ENCODE results near the gene POPDC2.

POPDC2 gene

DNA sequence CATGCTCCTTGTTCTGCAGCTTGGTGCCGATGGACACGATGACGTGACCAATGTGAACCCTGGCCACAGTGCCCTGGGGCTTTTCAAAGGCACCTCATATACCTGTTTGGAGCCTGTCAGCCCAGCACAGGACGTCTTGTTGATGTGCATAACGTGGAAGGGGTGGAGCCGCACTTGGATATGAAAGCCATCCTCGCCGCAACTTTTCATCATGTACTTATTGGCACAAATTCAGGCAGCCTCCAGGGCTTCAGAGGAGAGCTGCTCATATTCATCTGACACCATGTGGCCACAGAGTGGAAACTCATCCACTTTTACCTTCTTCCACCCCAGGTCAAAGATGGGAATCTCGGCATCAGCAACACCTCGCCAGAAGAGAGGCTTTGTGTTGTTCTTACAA lies 24.7 kb downstream of the POPDC2 start:
- Histone ChIP-seq H4K20me1 (ENCODE audit: insufficient read depth, low read length) (no peaks in the 10 kb centered on the region), H3K36me3 (ENCODE audit: insufficient read depth, low read length) (no peaks in the 10 kb centered on the region), H3K27me3 (ENCODE audit: insufficient read depth, low read length, poor library complexity) (no peaks in the 10 kb centered on the region), H2AFZ (ENCODE audit: low read depth, low read length) (no peak overlapping the region), H3K4me2 (ENCODE audit: insufficient read depth, low read length) (no peak overlapping the region), H3K4me3 (ENCODE audit: low read depth in 1 of 2, low read length in 2 of 2) (no peak overlapping the region), H3K4me1 (ENCODE audit: insufficient read depth, low read length) (peaks cover 20% of the 10 kb centered on the region), H3K9me3 (ENCODE audit: insufficient read depth, low read length, severe bottlenecking) (no peaks in the 10 kb centered on the region), H3K27ac (ENCODE audit: low read length) (no peak overlapping the region), H3K9ac (ENCODE audit: low read depth, low read length) (no peak overlapping the region), H3K79me2 (ENCODE audit: insufficient read depth, low read length) (no peaks in the 10 kb centered on the region)
- ATAC-seq (ENCODE audit: insufficient read depth, low read depth): no peak
- no peak for DNase-seq
- TF ChIP-seq, protein P1, sequence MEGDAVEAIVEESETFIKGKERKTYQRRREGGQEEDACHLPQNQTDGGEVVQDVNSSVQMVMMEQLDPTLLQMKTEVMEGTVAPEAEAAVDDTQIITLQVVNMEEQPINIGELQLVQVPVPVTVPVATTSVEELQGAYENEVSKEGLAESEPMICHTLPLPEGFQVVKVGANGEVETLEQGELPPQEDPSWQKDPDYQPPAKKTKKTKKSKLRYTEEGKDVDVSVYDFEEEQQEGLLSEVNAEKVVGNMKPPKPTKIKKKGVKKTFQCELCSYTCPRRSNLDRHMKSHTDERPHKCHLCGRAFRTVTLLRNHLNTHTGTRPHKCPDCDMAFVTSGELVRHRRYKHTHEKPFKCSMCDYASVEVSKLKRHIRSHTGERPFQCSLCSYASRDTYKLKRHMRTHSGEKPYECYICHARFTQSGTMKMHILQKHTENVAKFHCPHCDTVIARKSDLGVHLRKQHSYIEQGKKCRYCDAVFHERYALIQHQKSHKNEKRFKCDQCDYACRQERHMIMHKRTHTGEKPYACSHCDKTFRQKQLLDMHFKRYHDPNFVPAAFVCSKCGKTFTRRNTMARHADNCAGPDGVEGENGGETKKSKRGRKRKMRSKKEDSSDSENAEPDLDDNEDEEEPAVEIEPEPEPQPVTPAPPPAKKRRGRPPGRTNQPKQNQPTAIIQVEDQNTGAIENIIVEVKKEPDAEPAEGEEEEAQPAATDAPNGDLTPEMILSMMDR (IDR thresholded peaks at IDR 0.05; ENCODE audit: borderline replicate concordance, extremely low read depth, low read length, poor library complexity, severe bottlenecking): no peak
- no peak for TF ChIP-seq EZH2 (IDR thresholded peaks at IDR 0.05; ENCODE audit: borderline replicate concordance, low read depth, low read length, severe bottlenecking)

DNA sequence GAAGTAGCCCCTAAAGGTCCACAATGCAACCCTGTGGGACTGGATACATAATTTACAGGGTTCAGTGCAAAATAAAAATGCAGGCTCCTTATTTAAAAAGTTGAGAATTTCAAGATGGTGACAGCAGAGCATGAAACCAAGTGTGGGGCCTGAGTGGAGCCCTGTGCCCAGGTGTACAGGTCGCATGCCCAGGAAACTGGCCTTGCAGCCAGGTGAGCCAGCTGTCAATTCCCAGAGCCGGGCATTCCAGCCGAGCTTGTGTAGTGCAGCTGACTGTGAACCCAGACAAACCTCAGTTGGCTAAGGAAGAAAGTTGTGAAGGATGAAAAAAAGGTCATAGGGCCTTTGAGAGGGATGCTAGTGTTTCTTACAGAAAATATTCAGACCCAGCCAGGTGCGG lies 27.6 kb downstream of the POPDC2 start:
- DNase-seq (no peak), ATAC-seq (ENCODE audit: insufficient read depth, low read depth) (no peak)
- no peaks in the 10 kb centered on the region for H3K79me2 ChIP-seq (ENCODE audit: insufficient read depth, low read length)
- H2AFZ ChIP-seq (ENCODE audit: low read depth, low read length): no peak overlapping the region
- H3K9me3 ChIP-seq (ENCODE audit: insufficient read depth, low read length, severe bottlenecking): no peaks in the 10 kb centered on the region
- TF ChIP-seq, protein P1 (IDR thresholded peaks at IDR 0.05; ENCODE audit: borderline replicate concordance, extremely low read depth, low read length, poor library complexity, severe bottlenecking): no peak
- no peak for TF ChIP-seq EZH2 (IDR thresholded peaks at IDR 0.05; ENCODE audit: borderline replicate concordance, low read depth, low read length, severe bottlenecking)
- peaks cover 3% of the 10 kb centered on the region; the same call in 1 of the 2 replicates for H3K4me1 ChIP-seq (ENCODE audit: insufficient read depth, low read length)
- no peak overlapping the region for H3K9ac ChIP-seq (ENCODE audit: low read depth, low read length)
- no peaks in the 10 kb centered on the region for H3K36me3 ChIP-seq (ENCODE audit: insufficient read depth, low read length)
- H3K4me2 ChIP-seq (ENCODE audit: insufficient read depth, low read length): no peak overlapping the region
- H3K4me3 ChIP-seq (ENCODE audit: low read depth in 1 of 2, low read length in 2 of 2): no peak overlapping the region
- H3K27ac ChIP-seq (ENCODE audit: low read length): no peak overlapping the region
- H4K20me1 ChIP-seq (ENCODE audit: insufficient read depth, low read length): no peaks in the 10 kb centered on the region
- H3K27me3 ChIP-seq (ENCODE audit: insufficient read depth, low read length, poor library complexity): peaks cover 4% of the 10 kb centered on the region

DNA sequence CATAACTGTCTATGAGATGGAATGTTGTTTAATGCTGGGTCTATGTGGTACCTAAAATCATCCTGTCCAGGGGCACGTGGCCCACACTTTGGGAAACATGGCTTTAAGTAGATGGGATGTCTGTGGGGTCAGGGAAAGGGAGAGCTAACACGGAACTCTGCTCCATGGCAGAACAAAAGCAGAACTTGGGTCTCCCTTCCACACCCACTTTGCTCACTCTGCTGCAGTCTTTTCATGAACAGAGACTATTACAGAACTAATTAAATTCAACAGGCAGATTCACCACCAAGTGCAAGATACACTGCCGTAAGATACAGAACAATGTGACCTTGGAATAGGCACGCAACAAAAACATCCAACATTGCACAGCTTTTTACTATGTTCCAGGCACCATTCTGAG lies 28.2 kb downstream of the POPDC2 start:
- Histone ChIP-seq H3K79me2 (ENCODE audit: insufficient read depth, low read length) (no peaks in the 10 kb centered on the region), H4K20me1 (ENCODE audit: insufficient read depth, low read length) (no peaks in the 10 kb centered on the region), H2AFZ (ENCODE audit: low read depth, low read length) (no peak overlapping the region), H3K9me3 (ENCODE audit: insufficient read depth, low read length, severe bottlenecking) (no peaks in the 10 kb centered on the region), H3K4me3 (ENCODE audit: low read depth in 1 of 2, low read length in 2 of 2) (no peak overlapping the region), H3K27me3 (ENCODE audit: insufficient read depth, low read length, poor library complexity) (peaks cover 4% of the 10 kb centered on the region), H3K9ac (ENCODE audit: low read depth, low read length) (no peak overlapping the region), H3K36me3 (ENCODE audit: insufficient read depth, low read length) (no peaks in the 10 kb centered on the region), H3K27ac (ENCODE audit: low read length) (no peak overlapping the region), H3K4me2 (ENCODE audit: insufficient read depth, low read length) (no peak overlapping the region), H3K4me1 (ENCODE audit: insufficient read depth, low read length) (no peaks in the 10 kb centered on the region)
- ATAC-seq (ENCODE audit: insufficient read depth, low read depth): no peak
- DNase-seq: no peak
- TF ChIP-seq, protein P1 (IDR thresholded peaks at IDR 0.05; ENCODE audit: borderline replicate concordance, extremely low read depth, low read length, poor library complexity, severe bottlenecking): no peak
- TF ChIP-seq EZH2 (IDR thresholded peaks at IDR 0.05; ENCODE audit: borderline replicate concordance, low read depth, low read length, severe bottlenecking): no peak

DNA sequence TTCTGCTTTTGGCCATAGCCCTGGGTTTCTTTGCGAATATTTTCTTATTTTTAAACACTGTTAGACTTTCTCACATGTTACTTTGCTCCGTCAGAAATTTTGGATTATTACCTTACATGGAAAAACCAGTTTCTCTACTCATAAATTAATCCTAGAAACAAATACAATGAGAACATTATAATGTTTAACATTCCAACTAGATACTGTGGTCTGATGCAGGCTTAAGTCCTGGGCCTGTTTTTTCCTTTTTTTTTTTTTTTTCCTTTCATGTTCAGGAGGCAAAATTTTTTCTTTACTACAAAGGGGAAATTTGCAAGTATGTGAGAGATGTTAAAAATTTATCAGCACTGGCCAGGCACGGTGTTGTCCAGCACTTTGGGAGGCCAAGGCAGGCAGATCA lies 28.9 kb downstream of the POPDC2 start:
- no peaks in the 10 kb centered on the region for H3K9me3 ChIP-seq (ENCODE audit: insufficient read depth, low read length, severe bottlenecking)
- H3K9ac ChIP-seq (ENCODE audit: low read depth, low read length): no peak overlapping the region
- no peak overlapping the region for H3K4me2 ChIP-seq (ENCODE audit: insufficient read depth, low read length)
- DNase-seq (no peak), ATAC-seq (ENCODE audit: insufficient read depth, low read depth) (no peak)
- H3K27ac ChIP-seq (ENCODE audit: low read length): no peak overlapping the region
- TF ChIP-seq, protein P1 (IDR thresholded peaks at IDR 0.05; ENCODE audit: borderline replicate concordance, extremely low read depth, low read length, poor library complexity, severe bottlenecking): no peak
- no peak for TF ChIP-seq EZH2 (IDR thresholded peaks at IDR 0.05; ENCODE audit: borderline replicate concordance, low read depth, low read length, severe bottlenecking)
- H3K4me1 ChIP-seq (ENCODE audit: insufficient read depth, low read length): no peaks in the 10 kb centered on the region
- H3K4me3 ChIP-seq (ENCODE audit: low read depth in 1 of 2, low read length in 2 of 2): no peak overlapping the region
- no peaks in the 10 kb centered on the region for H3K79me2 ChIP-seq (ENCODE audit: insufficient read depth, low read length)
- H2AFZ ChIP-seq (ENCODE audit: low read depth, low read length): no peak overlapping the region
- peaks cover 4% of the 10 kb centered on the region for H3K27me3 ChIP-seq (ENCODE audit: insufficient read depth, low read length, poor library complexity)
- H3K36me3 ChIP-seq (ENCODE audit: insufficient read depth, low read length): no peaks in the 10 kb centered on the region
- H4K20me1 ChIP-seq (ENCODE audit: insufficient read depth, low read length): no peaks in the 10 kb centered on the region
